K562 (cell line): Measurements from ENCODE around the gene PPIL6. TPM values are rescaled to one million over a fixed set of nuclear protein-coding genes. Genes with fewer than 3 reads are reported as not detected.

ENCODE experiments used
- ETV5 ChIP-seq: sonication (generic); formaldehyde crosslinking; IDR thresholded peaks from 2 replicates; pipeline ENCODE4 v1.4.0; 2020; ENCODE audit warnings: low read depth, mild to moderate bottlenecking, missing genetic modification reagents
- EZH2 ChIP-seq: IDR thresholded peaks from 2 replicates; pipeline ENCODE4 v1.6.1; 2012; ENCODE audit warnings: low read depth, mild to moderate bottlenecking, inconsistent platforms, low read length, borderline replicate concordance
- FOXJ2 ChIP-seq: fragments of 200-800 bp; sonication (Bioruptor generic); IDR thresholded peaks from 2 replicates; pipeline ENCODE4 v1.6.1; 2016; ENCODE audit warnings: missing genetic modification characterization, missing compliant biosample characterization
- HCFC1 ChIP-seq: IDR thresholded peaks from 2 replicates; pipeline ENCODE4 v1.6.1; 2012; ENCODE audit warnings: low read depth, low read length, improper control_type of control experiment
- KLF13 ChIP-seq: fragments of 450-650 bp; IDR thresholded peaks from 2 replicates; pipeline ENCODE4 v1.6.1; 2016; ENCODE audit warnings: missing genetic modification characterization, low read depth, mild to moderate bottlenecking, missing compliant biosample characterization, moderate library complexity, borderline replicate concordance
- MBD2 ChIP-seq: sonication (generic); IDR thresholded peaks from 2 replicates; pipeline ENCODE4 v1.6.1; 2016; ENCODE audit warnings: low read depth, borderline replicate concordance
- NR1H2 ChIP-seq: sonication (generic); formaldehyde crosslinking; IDR thresholded peaks from 2 replicates; pipeline ENCODE4 v1.4.0; 2020; ENCODE audit warnings: mild to moderate bottlenecking, missing genetic modification reagents
- PCBP1 ChIP-seq: fragments of 200-400 bp; formaldehyde crosslinking; IDR thresholded peaks from 2 replicates; pipeline ENCODE4 v1.6.1; 2018; ENCODE audit warnings: mild to moderate bottlenecking, low read depth, low read length; ENCODE audit not compliant: poor library complexity, severe bottlenecking
- POLR2B ChIP-seq: fragments of 450-650 bp; IDR thresholded peaks from 2 replicates; pipeline ENCODE4 v1.6.1; 2018; ENCODE audit warnings: low read depth; ENCODE audit not compliant: partially characterized antibody
- SIX5 ChIP-seq, 2 experiments: IDR thresholded peaks; 2 replicates each; pipeline ENCODE4 v1.6.1; 2011; ENCODE audit warnings: low read length in 2 of 2, borderline replicate concordance in 1 of 2, low read depth in 1 of 2, mild to moderate bottlenecking in 1 of 2, moderate library complexity in 1 of 2; ENCODE audit not compliant: insufficient read depth in 1 of 2
- TBL1XR1 ChIP-seq, 2 experiments: IDR thresholded peaks; 2 replicates each; pipeline ENCODE4 v1.6.1; 2012; ENCODE audit warnings: improper control_type of control experiment in 2 of 2, low read length in 2 of 2, mild to moderate bottlenecking in 1 of 2
- TBP ChIP-seq: optimal IDR thresholded peaks from 2 replicates; pipeline ENCODE3; 2011; ENCODE audit warnings: low read depth, low read length, improper control_type of control experiment
- TRIM28 ChIP-seq: fragments of 450-650 bp; IDR thresholded peaks from 2 replicates; pipeline ENCODE4 v1.6.1; 2017
- XRCC5 ChIP-seq: fragments of 200-400 bp; formaldehyde crosslinking; IDR thresholded peaks from 2 replicates; pipeline ENCODE4 v1.6.1; 2017; ENCODE audit warnings: low read depth, mild to moderate bottlenecking, low read length
- ZBTB8A ChIP-seq: fragments of 450-650 bp; IDR thresholded peaks from 2 replicates; pipeline ENCODE4 v1.6.1; 2018; ENCODE audit warnings: mild to moderate bottlenecking, moderate library complexity; ENCODE audit not compliant: partially characterized antibody
- ZNF212 ChIP-seq: fragments of 450-650 bp; formaldehyde crosslinking; IDR thresholded peaks from 2 replicates; pipeline ENCODE4 v1.4.0; 2020; ENCODE audit warnings: mild to moderate bottlenecking
- ZNF324 ChIP-seq: fragments of 250-450 bp; sonication (Bioruptor Pico); IDR thresholded peaks from 2 replicates; pipeline ENCODE4 v1.4.0; 2020; ENCODE audit warnings: mild to moderate bottlenecking
- polyA plus RNA-seq, 8 experiments: library from polyadenylated mRNA; depleted of rRNA in 4 of 8; stranded (reverse) in 5 of 8; unstranded in 3 of 8; fragments of >200 nt; fragmentation: Nextera tagmentation in 2 of 8; fragmentation: Illumina TruSeq in 1 of 8; extraction: Ambion mirVana in 2 of 8; extraction: Trizol in 1 of 8; gene quantifications; 2 replicates each; pipeline versions ENCODE4 v1.2.1 to v1.2.3, GENCODE V29; 2011 to 2014; ENCODE audit warnings: inconsistent platforms in 1 of 8, missing spikeins in 1 of 8
- total RNA-seq, 7 experiments: library from RNA; depleted of rRNA in 6 of 7; stranded (reverse); fragments of >200 nt in 6 of 7; fragmentation: Illumina TruSeq in 2 of 7; extraction: Trizol in 2 of 7; gene quantifications; 2 replicates each; pipeline versions ENCODE4 v1.2.1 to v1.2.3, GENCODE V29; 2011 to 2021; ENCODE audit warnings: low replicate concordance in 1 of 7
- TF ChIP-seq, protein P1 (sequence below): fragments of 250-450 bp; sonication (Bioruptor Pico); IDR thresholded peaks from 2 replicates; pipeline ENCODE4 v1.9.0; 2021; ENCODE audit warnings: mild to moderate bottlenecking
- TF ChIP-seq, protein P2 (sequence below): fragments of 250-450 bp; sonication (Bioruptor Pico); IDR thresholded peaks from 2 replicates; pipeline ENCODE4 v1.4.0; 2020; ENCODE audit warnings: mild to moderate bottlenecking, moderate library complexity
- TF ChIP-seq, protein P3 (sequence below): fragments of 450-650 bp; IDR thresholded peaks from 2 replicates; pipeline ENCODE4 v1.6.1; 2016; ENCODE audit warnings: low read depth, mild to moderate bottlenecking, moderate library complexity
- TF ChIP-seq, protein P4 (sequence below), 3 experiments: fragments of 200-800 bp in 1 of 3; sonication (Bioruptor generic) in 1 of 3; sonication (generic) in 1 of 3; formaldehyde crosslinking in 1 of 3; IDR thresholded peaks; 2 replicates each; pipeline versions ENCODE4 v1.6.1 to v1.8.0; 2016 to 2022; ENCODE audit warnings: mild to moderate bottlenecking in 2 of 3, missing compliant biosample characterization in 2 of 3, missing genetic modification characterization in 2 of 3, missing genetic modification reagents in 1 of 3
- TF ChIP-seq, protein P5 (sequence below): fragments of 250-450 bp; sonication (Bioruptor Pico); IDR thresholded peaks from 2 replicates; pipeline ENCODE4 v1.8.0; 2021; ENCODE audit warnings: borderline replicate concordance, mild to moderate bottlenecking, moderate library complexity; ENCODE audit not compliant: poor library complexity, severe bottlenecking

Gene PPIL6
- total and polyA plus RNA-seq, 9 of the 15 experiments (the other 6 are each of a cell fraction or from before 2014, with no cell fraction given), result 0.03 to 0.98 (median 0.41) TPM; not detected in 1

DNA sequence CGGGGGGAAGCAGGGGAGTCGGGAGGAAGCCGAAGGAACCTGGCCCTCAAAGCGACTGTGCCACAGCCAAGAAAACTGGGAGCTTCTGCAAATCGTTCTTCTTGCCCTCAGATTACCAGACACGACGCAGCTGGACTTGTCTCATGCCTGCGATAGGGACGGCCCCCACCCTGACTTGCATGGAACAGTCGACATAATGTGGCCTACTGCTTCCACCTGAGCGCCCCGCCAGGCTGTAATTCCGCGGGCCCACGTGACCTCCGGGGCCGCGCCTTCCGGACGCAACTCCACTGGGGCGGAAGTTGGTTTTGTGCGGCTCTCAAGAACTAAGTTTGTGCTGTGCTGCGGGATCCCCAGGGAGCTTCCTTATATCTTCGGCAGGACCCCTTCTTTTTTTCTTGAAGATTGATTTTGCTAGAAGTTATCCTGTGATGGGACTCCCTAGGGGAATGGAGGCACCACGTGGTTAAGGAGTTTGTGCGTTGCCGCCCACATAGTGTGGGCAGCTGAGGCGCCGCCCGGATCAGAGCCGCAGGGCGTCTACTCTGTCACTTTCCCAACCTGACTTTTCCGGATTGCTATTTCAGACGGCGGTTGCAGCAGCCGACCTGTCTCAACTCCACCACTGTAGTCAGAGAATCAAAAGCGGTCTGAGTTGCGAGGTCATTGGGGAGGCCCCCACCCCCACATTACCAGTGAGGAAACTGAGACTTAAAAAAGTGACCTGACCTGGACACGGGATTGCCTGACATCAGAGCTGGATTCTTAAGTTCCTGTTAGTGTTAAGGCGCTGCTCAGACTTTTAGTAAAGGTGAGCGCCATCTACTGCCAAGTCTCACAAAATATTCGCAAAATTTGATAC is 57.6 kb downstream of the PPIL6 start (continued):
- TF ChIP-seq TBL1XR1 (IDR thresholded peaks at IDR 0.05; ENCODE audit: low read length in 2 of 2), result peak in 1 of 2 experiments; percentile 38; a peak in 1 of 4 replicates
- peak; percentile 76 for TF ChIP-seq FOXJ2 (tag)
- TF ChIP-seq, protein P1, sequence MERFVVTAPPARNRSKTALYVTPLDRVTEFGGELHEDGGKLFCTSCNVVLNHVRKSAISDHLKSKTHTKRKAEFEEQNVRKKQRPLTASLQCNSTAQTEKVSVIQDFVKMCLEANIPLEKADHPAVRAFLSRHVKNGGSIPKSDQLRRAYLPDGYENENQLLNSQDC (CRISPR knock-in tag), result no peak
- TF ChIP-seq, protein P2, sequence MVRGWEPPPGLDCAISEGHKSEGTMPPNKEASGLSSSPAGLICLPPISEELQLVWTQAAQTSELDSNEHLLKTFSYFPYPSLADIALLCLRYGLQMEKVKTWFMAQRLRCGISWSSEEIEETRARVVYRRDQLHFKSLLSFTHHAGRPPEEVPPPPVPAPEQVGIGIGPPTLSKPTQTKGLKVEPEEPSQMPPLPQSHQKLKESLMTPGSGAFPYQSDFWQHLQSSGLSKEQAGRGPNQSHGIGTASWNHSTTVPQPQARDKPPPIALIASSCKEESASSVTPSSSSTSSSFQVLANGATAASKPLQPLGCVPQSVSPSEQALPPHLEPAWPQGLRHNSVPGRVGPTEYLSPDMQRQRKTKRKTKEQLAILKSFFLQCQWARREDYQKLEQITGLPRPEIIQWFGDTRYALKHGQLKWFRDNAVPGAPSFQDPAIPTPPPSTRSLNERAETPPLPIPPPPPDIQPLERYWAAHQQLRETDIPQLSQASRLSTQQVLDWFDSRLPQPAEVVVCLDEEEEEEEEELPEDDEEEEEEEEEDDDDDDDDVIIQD, result no peak
- no peak for TF ChIP-seq EZH2
- TF ChIP-seq SIX5 (IDR thresholded peaks at IDR 0.05; ENCODE audit: borderline replicate concordance in 1 of 2, insufficient read depth in 1 of 2, low read depth in 1 of 2, low read length in 2 of 2), result peak in 1 of 2 experiments; percentile 52; a peak in 2 of 4 replicates
- TF ChIP-seq ZBTB8A, result no peak
- peak; percentile 48 for TF ChIP-seq POLR2B
- peak; percentile 77 for TF ChIP-seq TBP
- TF ChIP-seq, protein P3, sequence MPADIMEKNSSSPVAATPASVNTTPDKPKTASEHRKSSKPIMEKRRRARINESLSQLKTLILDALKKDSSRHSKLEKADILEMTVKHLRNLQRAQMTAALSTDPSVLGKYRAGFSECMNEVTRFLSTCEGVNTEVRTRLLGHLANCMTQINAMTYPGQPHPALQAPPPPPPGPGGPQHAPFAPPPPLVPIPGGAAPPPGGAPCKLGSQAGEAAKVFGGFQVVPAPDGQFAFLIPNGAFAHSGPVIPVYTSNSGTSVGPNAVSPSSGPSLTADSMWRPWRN, result 0 out of 2 replicates have a peak, but pooled peaks have one; percentile 40
- no peak; the same call in 1 of the 2 replicates for TF ChIP-seq NR1H2 (CRISPR knock-in tag)
- peak; percentile 68; the same call in 1 of the 2 replicates for TF ChIP-seq ETV5 (CRISPR knock-in tag)
- TF ChIP-seq TRIM28, result no peak
- TF ChIP-seq ZNF212 (CRISPR knock-in tag), result no peak
- TF ChIP-seq, protein P4, sequence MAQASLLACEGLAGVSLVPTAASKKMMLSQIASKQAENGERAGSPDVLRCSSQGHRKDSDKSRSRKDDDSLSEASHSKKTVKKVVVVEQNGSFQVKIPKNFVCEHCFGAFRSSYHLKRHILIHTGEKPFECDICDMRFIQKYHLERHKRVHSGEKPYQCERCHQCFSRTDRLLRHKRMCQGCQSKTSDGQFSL (CRISPR knock-in tag; IDR thresholded peaks at IDR 0.05), result no peak
- TF ChIP-seq, protein P4 (tag; IDR thresholded peaks at IDR 0.05), result no peak
- 0 out of 2 replicates have a peak, but pooled peaks have one; percentile 32 for TF ChIP-seq XRCC5
- no peak for TF ChIP-seq PCBP1
- peak; percentile 97 for TF ChIP-seq MBD2
- peak; percentile 41; the same call in 1 of the 2 replicates for TF ChIP-seq HCFC1
- TF ChIP-seq KLF13 (tag), result peak; percentile 92
- TF ChIP-seq ZNF324, result no peak
- TF ChIP-seq, protein P5, sequence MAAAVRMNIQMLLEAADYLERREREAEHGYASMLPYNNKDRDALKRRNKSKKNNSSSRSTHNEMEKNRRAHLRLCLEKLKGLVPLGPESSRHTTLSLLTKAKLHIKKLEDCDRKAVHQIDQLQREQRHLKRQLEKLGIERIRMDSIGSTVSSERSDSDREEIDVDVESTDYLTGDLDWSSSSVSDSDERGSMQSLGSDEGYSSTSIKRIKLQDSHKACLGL (CRISPR knock-in tag), result peak; percentile 87
